SK-N-SH treated with all-trans-retinoic acid at 6 μM for 48 hours (cell line): Measurements from ENCODE around the gene ETF1.

Source experiments
- ATAC-seq: fragments of 200-7000 bp; cut with Tn5 transposase; 3 replicates; pipeline ENCODE4 v1.9.1; 2020; ENCODE audit warnings: mild to moderate bottlenecking, moderate library complexity
- ARNTL ChIP-seq: fragments of 450-650 bp; formaldehyde crosslinking; IDR thresholded peaks from 2 replicates; pipeline ENCODE4 v1.5.0; 2020; ENCODE audit warnings: low read depth, mild to moderate bottlenecking, moderate library complexity, borderline replicate concordance
- CREB5 ChIP-seq: fragments of 250-450 bp; sonication (Bioruptor Pico); IDR thresholded peaks from 2 replicates; pipeline ENCODE4 v1.5.1; 2020; ENCODE audit warnings: low read depth, mild to moderate bottlenecking, moderate library complexity
- CSRNP3 ChIP-seq: fragments of 250-450 bp; sonication (Bioruptor Pico); IDR thresholded peaks from 2 replicates; pipeline ENCODE4 v1.5.1; 2021; ENCODE audit warnings: mild to moderate bottlenecking, moderate library complexity
- ESRRG ChIP-seq: fragments of 250-450 bp; sonication (Bioruptor Pico); IDR thresholded peaks from 2 replicates; pipeline ENCODE4 v1.6.1; 2021; ENCODE audit warnings: mild to moderate bottlenecking
- ISL1 ChIP-seq: fragments of 250-450 bp; sonication (Bioruptor Pico); IDR thresholded peaks from 2 replicates; pipeline ENCODE4 v2.1.2; 2022; ENCODE audit warnings: mild to moderate bottlenecking, moderate library complexity
- PATZ1 ChIP-seq: fragments of 250-450 bp; sonication (Bioruptor Pico); IDR thresholded peaks from 2 replicates; pipeline ENCODE4 v1.8.0; 2020; ENCODE audit warnings: mild to moderate bottlenecking, moderate library complexity, borderline replicate concordance
- POU6F1 ChIP-seq: fragments of 250-450 bp; sonication (Bioruptor Pico); IDR thresholded peaks from 2 replicates; pipeline ENCODE4 v1.8.0; 2021; ENCODE audit warnings: low read depth, mild to moderate bottlenecking, moderate library complexity, borderline replicate concordance
- SNAI2 ChIP-seq: fragments of 250-450 bp; sonication (Bioruptor Pico); IDR thresholded peaks from 2 replicates; pipeline ENCODE4 v1.5.0; 2020; ENCODE audit warnings: mild to moderate bottlenecking, moderate library complexity
- TCF4 ChIP-seq: fragments of 250-450 bp; sonication (Bioruptor Pico); IDR thresholded peaks from 2 replicates; pipeline ENCODE4 v1.8.0; 2021; ENCODE audit warnings: mild to moderate bottlenecking, moderate library complexity, borderline replicate concordance
- TOX ChIP-seq: fragments of 250-450 bp; sonication (Bioruptor Pico); IDR thresholded peaks from 2 replicates; pipeline ENCODE4 v1.8.0; 2021; ENCODE audit warnings: mild to moderate bottlenecking, moderate library complexity, borderline replicate concordance
- TSHZ2 ChIP-seq: fragments of 250-450 bp; sonication (Bioruptor Pico); IDR thresholded peaks from 2 replicates; pipeline ENCODE4 v1.5.0; 2020; ENCODE audit warnings: mild to moderate bottlenecking, moderate library complexity
- ZFP30 ChIP-seq: fragments of 450-650 bp; formaldehyde crosslinking; IDR thresholded peaks from 2 replicates; pipeline ENCODE4 v1.5.0; 2022; ENCODE audit warnings: mild to moderate bottlenecking, moderate library complexity
- ZNF565 ChIP-seq: fragments of 450-650 bp; formaldehyde crosslinking; conservative IDR thresholded peaks from 2 replicates; pipeline ENCODE4 v1.5.0; 2020; ENCODE audit warnings: low read depth, mild to moderate bottlenecking, moderate library complexity
- ZNF70 ChIP-seq: fragments of 450-650 bp; formaldehyde crosslinking; IDR thresholded peaks from 2 replicates; pipeline ENCODE4 v1.5.0; 2020; ENCODE audit warnings: mild to moderate bottlenecking, moderate library complexity
- ZNF8 ChIP-seq: fragments of 450-650 bp; formaldehyde crosslinking; IDR thresholded peaks from 2 replicates; pipeline ENCODE4 v1.5.0; 2020; ENCODE audit warnings: mild to moderate bottlenecking, moderate library complexity

Gene ETF1

GRCh38 chr5:138528208-138528607 is 14.8 kb downstream of the ETF1 start:
- ATAC-seq, result no peak
- no peak for TF ChIP-seq ZFP30
- TF ChIP-seq ISL1 (CRISPR knock-in tag), result peak; percentile 78
- TF ChIP-seq PATZ1 (CRISPR knock-in tag), result no peak
- no peak for TF ChIP-seq TCF4

- TF ChIP-seq PATZ1 (CRISPR knock-in tag), result no peak
- TF ChIP-seq ESRRG (CRISPR knock-in tag), result no peak
- TF ChIP-seq CREB5 (CRISPR knock-in tag), result no peak
- no peak for TF ChIP-seq CSRNP3
- TF ChIP-seq ARNTL, result no peak
- no peak for TF ChIP-seq ZNF70 (CRISPR knock-in tag)
- TF ChIP-seq TCF4, result no peak
- no peak for TF ChIP-seq ZNF565
- no peak for TF ChIP-seq TOX (CRISPR knock-in tag)
- no peak for TF ChIP-seq TSHZ2 (CRISPR knock-in tag)
- no peak for TF ChIP-seq POU6F1 (CRISPR knock-in tag)
- TF ChIP-seq ZNF8, result no peak
- peak; percentile 48 for ATAC-seq
Observed at GRCh38 chr5:138527170-138527569, 15.9 kb downstream of the ETF1 start.

GRCh38 chr5:138523406-138523805 is 19.6 kb downstream of the ETF1 start:
- TF ChIP-seq ESRRG (CRISPR knock-in tag), result no peak
- TF ChIP-seq PATZ1 (CRISPR knock-in tag), result no peak
- TF ChIP-seq, all 23 proteins: peak for 0
- no peak for ATAC-seq

GRCh38 chr5:138520971-138521370 is 22.1 kb downstream of the ETF1 start:
- no peak for ATAC-seq
- no peak for TF ChIP-seq ZNF8
- no peak for TF ChIP-seq TSHZ2 (CRISPR knock-in tag)
- TF ChIP-seq SNAI2 (CRISPR knock-in tag), result no peak
- no peak for TF ChIP-seq PATZ1 (CRISPR knock-in tag)
- no peak for TF ChIP-seq ARNTL
- TF ChIP-seq ZFP30, result no peak
